Common myeloid progenitor, CD34-positive (primary cell): ENCODE data around the gene FBXO9.

ENCODE experiments used
- CTCF ChIA-PET: fragments of 350-600 bp; sonication (Branson Sonifier 250); formaldehyde crosslinking; loops from one replicate; lab custom pipeline; 2021; ENCODE audit warnings: antibody characterized with exemption; lab: Charles Lee
- POLR2A ChIA-PET: fragments of 350-600 bp; sonication (Branson Sonifier 250); formaldehyde crosslinking; loops from one replicate; lab custom pipeline; 2021; ENCODE audit warnings: antibody characterized with exemption; lab: Charles Lee
- DNase-seq, 3 donors: peaks; one replicate each; pipeline versions ENCODE4 v3.0.0 to v3.0.0-alpha.2; 2013
- H3K27ac ChIP-seq, 2 experiments: 1 replicate in 1 of 2; 2 replicates in 1 of 2; pipeline ENCODE4 v1.7.0; 2013; ENCODE audit warnings: inconsistent platforms in 2 of 2, low read length in 2 of 2, mild to moderate bottlenecking in 2 of 2, low read depth in 1 of 2, moderate library complexity in 1 of 2; ENCODE audit not compliant: severe bottlenecking in 2 of 2, insufficient read depth in 1 of 2, poor library complexity in 1 of 2
- H3K27me3 ChIP-seq, 5 experiments: replicated peaks in 2 of 5; 1 replicate in 3 of 5; 2 replicates in 2 of 5; pipeline versions ENCODE4 v1.6.1 to v1.7.0; 2013; ENCODE audit warnings: low read length in 4 of 5, mild to moderate bottlenecking in 2 of 5, moderate library complexity in 2 of 5, inconsistent platforms in 1 of 5; ENCODE audit not compliant: insufficient read depth in 5 of 5, control insufficient read depth in 4 of 5
- H3K36me3 ChIP-seq, 4 experiments: 1 replicate in 2 of 4; 2 replicates in 2 of 4; pipeline versions ENCODE4 v1.6.1 to v1.7.0; 2013; ENCODE audit warnings: low read length in 3 of 4, control low read depth in 1 of 4, mild to moderate bottlenecking in 1 of 4; ENCODE audit not compliant: control insufficient read depth in 4 of 4, insufficient read depth in 4 of 4
- H3K4me1 ChIP-seq, 4 experiments: 1 replicate in 3 of 4; 2 replicates in 1 of 4; pipeline versions ENCODE4 v1.6.1 to v1.7.1; 2013; ENCODE audit warnings: low read length in 3 of 4, mild to moderate bottlenecking in 3 of 4, control low read depth in 1 of 4, inconsistent platforms in 1 of 4, moderate library complexity in 1 of 4; ENCODE audit not compliant: control insufficient read depth in 4 of 4, insufficient read depth in 4 of 4; ENCODE audit errors: control extremely low read depth in 1 of 4
- H3K4me3 ChIP-seq, 7 experiments: 1 replicate in 4 of 7; 2 replicates in 3 of 7; pipeline versions ENCODE4 v1.5.1 to v1.7.0; 2013; ENCODE audit warnings: mild to moderate bottlenecking in 7 of 7, low read length in 6 of 7, moderate library complexity in 6 of 7, inconsistent platforms in 2 of 7, low read depth in 2 of 7, control low read depth in 1 of 7; ENCODE audit not compliant: insufficient read depth in 4 of 7, control insufficient read depth in 1 of 7; ENCODE audit errors: extremely low read depth in 1 of 7
- H3K9me3 ChIP-seq, 5 experiments: 1 replicate in 4 of 5; 2 replicates in 1 of 5; pipeline versions ENCODE4 v1.6.1 to v1.7.1; 2013; ENCODE audit warnings: low read length in 4 of 5, mild to moderate bottlenecking in 2 of 5, inconsistent platforms in 1 of 5, low read depth in 1 of 5, moderate library complexity in 1 of 5; ENCODE audit not compliant: control insufficient read depth in 4 of 5, insufficient read depth in 2 of 5; ENCODE audit errors: control extremely low read depth in 1 of 5
- WGBS: methylation state at CpG from one replicate; pipeline ENCODE4 v1.1.5; 2013; ENCODE audit not compliant: insufficient coverage; 5-methylcytosine and 5-hydroxymethylcytosine counted together

FBXO9 gene

GRCh38 chr6:53100561-53100960 is 35.4 kb downstream of the FBXO9 start:
- ChIA-PET POLR2A (no interaction called here), CTCF (no interaction called here)
- DNase-seq, result no peak
- Histone ChIP-seq H3K27ac (no peak overlapping the region), H3K4me1 (no peaks in the 10 kb centered on the region), H3K27me3 (no peaks in the 10 kb centered on the region), H3K9me3 (no peaks in the 10 kb centered on the region), H3K36me3 (peaks cover 18 to 51% (median 35%) of the 10 kb centered on the region in 4 experiments), H3K4me3 (no peak overlapping the region)
- no CpG with 5 or more reads among the region's 2 CpGs for WGBS

GRCh38 chr6:53101006-53101405 is 35.8 kb downstream of the FBXO9 start:
- Histone ChIP-seq H3K36me3 (peaks cover 16 to 46% (median 30%) of the 10 kb centered on the region in 4 experiments), H3K4me1 (no peaks in the 10 kb centered on the region)

GRCh38 chr6:53103993-53104675 is 38.9 kb downstream of the FBXO9 start:
- no peak overlapping the region for H3K27ac ChIP-seq
- CTCF ChIA-PET, result interaction anchor here (1.3 to 1.9 kb wide), 3 partner anchors 10 to 382 kb away, joined by 3 to 10 read pairs (median 5); no protein-coding TSS in a partner anchor
- POLR2A ChIA-PET, result no interaction called here
- DNase-seq, result peak; percentile 27 to 59 (median 54)
- no peaks in the 10 kb centered on the region for H3K4me1 ChIP-seq
- peaks cover 2 to 20% (median 11%) of the 10 kb centered on the region in 4 experiments for H3K36me3 ChIP-seq
- WGBS, result 100% methylated on average over 2 of the region's 3 CpGs
- no peak overlapping the region for H3K4me3 ChIP-seq
- H3K9me3 ChIP-seq, result no peaks in the 10 kb centered on the region
- no peaks in the 10 kb centered on the region for H3K27me3 ChIP-seq

More at GRCh38 chr6:53101006-53101405, 35.8 kb downstream of the FBXO9 start:
- Histone ChIP-seq H3K27ac (no peak overlapping the region), H3K27me3 (no peaks in the 10 kb centered on the region), H3K4me3 (no peak overlapping the region), H3K9me3 (no peaks in the 10 kb centered on the region)
- ChIA-PET POLR2A (no interaction called here), CTCF (no interaction called here)
- no peak for DNase-seq
- no CpG with 5 or more reads among the region's 2 CpGs for WGBS

- no peak overlapping the region for H3K27ac ChIP-seq
- peaks cover 2 to 20% (median 9%) of the 10 kb centered on the region in 4 experiments for H3K36me3 ChIP-seq
- H3K27me3 ChIP-seq, result no peaks in the 10 kb centered on the region
- no peaks in the 10 kb centered on the region for H3K9me3 ChIP-seq
- no peaks in the 10 kb centered on the region for H3K4me1 ChIP-seq
- ChIA-PET CTCF (interaction anchor here (1.9 kb wide), 1 partner anchor 9 kb away, joined by 10 read pairs; no protein-coding TSS in a partner anchor), POLR2A (no interaction called here)
- H3K4me3 ChIP-seq, result no peak overlapping the region
- DNase-seq, result no peak
These were observed 39.7 kb downstream of the FBXO9 start for GRCh38 chr6:53104916-53105315.

GRCh38 chr6:53107091-53107490 is 41.9 kb downstream of the FBXO9 start:
- no peak overlapping the region for H3K27ac ChIP-seq
- H3K9me3 ChIP-seq, result no peaks in the 10 kb centered on the region
- POLR2A ChIA-PET, result no interaction called here
- WGBS, result 87% methylated on average over 4 of the region's 4 CpGs
- H3K4me3 ChIP-seq, result no peak overlapping the region
- peaks cover 0 to 1% (median 0%) of the 10 kb centered on the region in 4 experiments for H3K36me3 ChIP-seq
- DNase-seq, result no peak
- H3K27me3 ChIP-seq, result no peaks in the 10 kb centered on the region
- CTCF ChIA-PET, result interaction anchor here (0.5 to 2.2 kb wide), 2 partner anchors 64 to 377 kb away, joined by 3 to 10 read pairs; no protein-coding TSS in a partner anchor
- no peaks in the 10 kb centered on the region for H3K4me1 ChIP-seq

- H3K9me3 ChIP-seq, result no peaks in the 10 kb centered on the region
- H3K27ac ChIP-seq, result no peak overlapping the region
- no peak overlapping the region for H3K4me3 ChIP-seq
- no peaks in the 10 kb centered on the region for H3K27me3 ChIP-seq
- ChIA-PET POLR2A (no interaction called here), CTCF (no interaction called here)
- H3K36me3 ChIP-seq, result no peaks in the 10 kb centered on the region
- peak in 2 of 3 donors; percentile 2 to 4 for DNase-seq
- WGBS, result 80% methylated on average over 1 of the region's 2 CpGs
- no peaks in the 10 kb centered on the region for H3K4me1 ChIP-seq
These were observed 44.4 kb downstream of the FBXO9 start for GRCh38 chr6:53109612-53110011.

- POLR2A ChIA-PET, result no interaction called here
- H3K27ac ChIP-seq, result no peak overlapping the region
- H3K4me1 ChIP-seq, result no peaks in the 10 kb centered on the region
- CTCF ChIA-PET, result interaction anchor here (1.1 kb wide), 1 partner anchor 24 kb away, joined by 3 read pairs; no protein-coding TSS in a partner anchor
- 90% methylated on average over 3 of the region's 6 CpGs for WGBS
- H3K36me3 ChIP-seq, result no peaks in the 10 kb centered on the region
- no peak for DNase-seq
- no peak overlapping the region for H3K4me3 ChIP-seq
- H3K9me3 ChIP-seq, result peaks cover 0 to 2% (median 0%) of the 10 kb centered on the region in 5 experiments
- no peaks in the 10 kb centered on the region for H3K27me3 ChIP-seq
These were observed 46.7 kb downstream of the FBXO9 start for GRCh38 chr6:53111865-53112264.
